Measurements from ENCODE around the gene ZSCAN20. TPM values are rescaled to one million over a fixed set of nuclear protein-coding genes. Genes with fewer than 3 reads are reported as not detected.

Gene ZSCAN20
- total and polyA plus RNA-seq, 9 of the 15 experiments (the other 6 are each of a cell fraction or from before 2014, with no cell fraction given): 0.36 to 3.3 (median 2.0) TPM

DNA sequence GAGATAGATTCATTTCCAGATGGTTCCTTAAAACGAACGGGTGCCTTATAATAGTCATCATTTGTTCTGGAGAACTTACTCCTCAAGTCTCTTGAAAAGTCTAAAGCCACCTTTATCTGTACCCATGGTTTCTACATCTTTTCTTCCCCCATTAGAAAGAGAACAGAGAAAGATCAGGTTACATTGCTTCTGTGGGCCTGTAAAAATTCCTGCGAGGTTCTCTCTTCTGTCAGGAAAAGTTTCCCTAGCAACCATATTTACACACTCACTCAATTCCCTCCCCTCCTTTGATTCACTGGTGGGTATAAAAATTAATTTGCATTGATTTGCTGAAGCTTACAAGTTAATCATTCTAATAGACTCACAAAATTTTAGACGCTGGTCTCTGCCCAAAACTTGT, 48.2 kb upstream of the ZSCAN20 start (continued):
- TF ChIP-seq, protein P1, sequence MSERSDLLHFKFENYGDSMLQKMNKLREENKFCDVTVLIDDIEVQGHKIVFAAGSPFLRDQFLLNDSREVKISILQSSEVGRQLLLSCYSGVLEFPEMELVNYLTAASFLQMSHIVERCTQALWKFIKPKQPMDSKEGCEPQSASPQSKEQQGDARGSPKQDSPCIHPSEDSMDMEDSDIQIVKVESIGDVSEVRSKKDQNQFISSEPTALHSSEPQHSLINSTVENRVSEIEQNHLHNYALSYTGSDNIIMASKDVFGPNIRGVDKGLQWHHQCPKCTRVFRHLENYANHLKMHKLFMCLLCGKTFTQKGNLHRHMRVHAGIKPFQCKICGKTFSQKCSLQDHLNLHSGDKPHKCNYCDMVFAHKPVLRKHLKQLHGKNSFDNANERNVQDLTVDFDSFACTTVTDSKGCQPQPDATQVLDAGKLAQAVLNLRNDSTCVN (CRISPR knock-in tag; IDR thresholded peaks at IDR 0.05): no peak
- TF ChIP-seq ZNF668 (CRISPR knock-in tag; IDR thresholded peaks at IDR 0.05): no peak
- no peak for TF ChIP-seq HDGF (IDR thresholded peaks at IDR 0.05)
- TF ChIP-seq ZBTB43 (CRISPR knock-in tag; IDR thresholded peaks at IDR 0.05): no peak

DNA sequence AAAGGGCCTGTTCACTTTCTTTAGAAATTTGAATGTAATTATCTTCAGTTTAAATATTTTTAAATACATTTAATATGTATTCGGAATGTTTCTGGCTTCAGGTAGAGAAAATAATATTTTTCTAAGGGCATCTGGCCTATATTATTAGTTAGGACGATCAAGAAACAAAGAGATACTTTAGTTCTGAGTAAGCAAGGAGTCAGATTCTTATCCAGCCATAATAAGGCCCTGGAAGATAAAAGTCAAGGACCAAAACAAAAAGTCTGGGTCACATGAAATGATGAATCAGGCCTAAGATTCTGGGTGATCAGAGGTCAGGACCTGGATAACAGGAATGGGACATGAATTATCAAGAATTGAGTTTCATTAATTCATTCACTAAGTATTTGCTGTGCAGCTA, 47.8 kb upstream of the ZSCAN20 start:
- H3K9ac ChIP-seq (ENCODE audit: insufficient read depth in 1 of 2, low read depth in 2 of 2, low read length in 2 of 2): no peak overlapping the region
- intact Hi-C loops (cut with micrococcal nuclease) (no loop called here), in situ Hi-C loops (cut with MboI) (no loop called here)
- DNase-seq (ENCODE audit: extremely low read depth in 1 of 4, low spot score in 3 of 4): no peak
- H3K4me1 ChIP-seq (replicated peaks in 1 of 2; ENCODE audit: control insufficient read depth in 2 of 2, insufficient read depth in 2 of 2, low read length in 2 of 2): no peaks in the 10 kb centered on the region
- no peak overlapping the region for H3K4me3 ChIP-seq
- ATAC-seq: no peak
- no peaks in the 10 kb centered on the region for H3K9me1 ChIP-seq (ENCODE audit: control insufficient read depth, insufficient read depth, low read length)
- H3K9me3 ChIP-seq (replicated peaks; ENCODE audit: control insufficient read depth, insufficient read depth, low read depth, low read length): no peaks in the 10 kb centered on the region
- CTCF ChIA-PET (ENCODE audit: low intra/inter-chr PET ratio): no interaction called here
- no peaks in the 10 kb centered on the region for H3K79me2 ChIP-seq (ENCODE audit: control insufficient read depth, insufficient read depth, low read length)
- peaks cover 15 to 19% of the 10 kb centered on the region in 2 experiments for H3K27me3 ChIP-seq (ENCODE audit: control insufficient read depth in 2 of 2, insufficient read depth in 2 of 2, low read length in 2 of 2)
- no peak overlapping the region for H3K27ac ChIP-seq (ENCODE audit: extremely low read depth, low read depth, low read length)
- H3K36me3 ChIP-seq (ENCODE audit: control insufficient read depth, insufficient read depth, low read length): no peaks in the 10 kb centered on the region
- TF ChIP-seq CHD1 (IDR thresholded peaks at IDR 0.05; ENCODE audit: low read length) (no peak), ZNF263 (CRISPR knock-in tag; IDR thresholded peaks at IDR 0.05; ENCODE audit: borderline replicate concordance) (no peak), DIDO1 (tag; IDR thresholded peaks at IDR 0.05; ENCODE audit: low read depth) (no peak), COPS2 (conservative IDR thresholded peaks at IDR 0.05) (no peak), FOSL1 (tag; conservative IDR thresholded peaks at IDR 0.05) (peak; percentile 65; the same call in 1 of the 2 replicates), RNF2 (IDR thresholded peaks at IDR 0.05) (no peak), SREBF1 (IDR thresholded peaks at IDR 0.05; ENCODE audit: borderline replicate concordance, low read depth, low read length) (no peak)
- H3K4me2 ChIP-seq (ENCODE audit: insufficient read depth, low read length): no peak overlapping the region
- WGBS (ENCODE audit: insufficient coverage, low coverage, missing lambda C conversion rate): 2% methylated on average over 2 of the region's 2 CpGs
- H4K20me1 ChIP-seq (replicated peaks; ENCODE audit: control insufficient read depth, insufficient read depth, low read length): peaks cover 2% of the 10 kb centered on the region; the same call in 1 of the 2 replicates
- no peak for FAIRE-seq
- BruUV-seq (replicated peaks): no TSS peak
- POLR2A ChIA-PET: no interaction called here
- H2AFZ ChIP-seq (ENCODE audit: low read depth, low read length): no peak overlapping the region

Data from K562 (cell line).